Trophoblast cell (in vitro differentiated cells and primary cell): Measurements from ENCODE around the gene FAM131C.

ENCODE experiments used
- DNase-seq, 2 donors: peaks; one replicate each; pipeline ENCODE4 v3.0.0-alpha.2; 2016
- H2AFZ ChIP-seq: 2 replicates; pipeline ENCODE4 v1.6.1; 2013; ENCODE audit warnings: low read length, moderate library complexity, mild to moderate bottlenecking; ENCODE audit not compliant: insufficient read depth, poor library complexity
- H2AK5ac ChIP-seq: 2 replicates; pipeline ENCODE4 v1.6.1; 2013; ENCODE audit warnings: mild to moderate bottlenecking, low read length
- H2BK120ac ChIP-seq: 2 replicates; pipeline ENCODE4 v1.6.1; 2013; ENCODE audit warnings: low read length, mild to moderate bottlenecking, moderate library complexity; ENCODE audit not compliant: insufficient read depth, poor library complexity
- H2BK12ac ChIP-seq: 2 replicates; pipeline ENCODE4 v1.6.1; 2013; ENCODE audit warnings: mild to moderate bottlenecking, low read length, moderate library complexity
- H2BK5ac ChIP-seq: 2 replicates; pipeline ENCODE4 v1.6.1; 2013; ENCODE audit warnings: low read length, low read depth, moderate library complexity, mild to moderate bottlenecking; ENCODE audit not compliant: poor library complexity
- H3K14ac ChIP-seq: 2 replicates; pipeline ENCODE4 v1.6.1; 2013; ENCODE audit warnings: mild to moderate bottlenecking, low read length
- H3K18ac ChIP-seq: 2 replicates; pipeline ENCODE4 v1.6.1; 2013; ENCODE audit warnings: mild to moderate bottlenecking, low read length
- H3K23ac ChIP-seq: 2 replicates; pipeline ENCODE4 v1.6.1; 2013; ENCODE audit warnings: low read length
- H3K27ac ChIP-seq: 2 replicates; pipeline ENCODE4 v1.5.1; 2013; ENCODE audit warnings: low read depth, mild to moderate bottlenecking, inconsistent platforms, low read length, moderate library complexity
- H3K27me3 ChIP-seq: 2 replicates; pipeline ENCODE4 v1.6.1; 2013; ENCODE audit warnings: inconsistent platforms, mild to moderate bottlenecking, low read length, moderate library complexity; ENCODE audit not compliant: insufficient read depth
- H3K36me3 ChIP-seq, 2 experiments: 1 replicate in 1 of 2; 2 replicates in 1 of 2; pipeline ENCODE4 v1.6.1; 2013; ENCODE audit warnings: low read length in 2 of 2, mild to moderate bottlenecking in 2 of 2, moderate library complexity in 1 of 2; ENCODE audit not compliant: insufficient read depth in 2 of 2, control insufficient read depth in 1 of 2
- H3K4ac ChIP-seq: 2 replicates; pipeline ENCODE4 v1.6.1; 2013; ENCODE audit warnings: low read depth, mild to moderate bottlenecking, low read length, moderate library complexity
- H3K4me1 ChIP-seq, 2 experiments: 1 replicate in 1 of 2; 2 replicates in 1 of 2; pipeline ENCODE4 v1.6.1; 2013; ENCODE audit warnings: low read length in 2 of 2, mild to moderate bottlenecking in 2 of 2, moderate library complexity in 1 of 2; ENCODE audit not compliant: insufficient read depth in 2 of 2, control insufficient read depth in 1 of 2
- H3K4me2 ChIP-seq: 2 replicates; pipeline ENCODE4 v1.6.1; 2013; ENCODE audit warnings: inconsistent platforms, mild to moderate bottlenecking, low read length, moderate library complexity
- H3K4me3 ChIP-seq: 2 replicates; pipeline ENCODE4 v1.5.1; 2013; ENCODE audit warnings: mild to moderate bottlenecking, low read depth, low read length, inconsistent platforms
- H3K79me1 ChIP-seq: one replicate; pipeline ENCODE4 v1.6.1; 2013; ENCODE audit warnings: low read length
- H3K79me2 ChIP-seq: 2 replicates; pipeline ENCODE4 v1.6.1; 2013; ENCODE audit warnings: low read length, mild to moderate bottlenecking; ENCODE audit not compliant: control insufficient read depth, insufficient read depth, poor library complexity
- H3K9ac ChIP-seq: 2 replicates; pipeline ENCODE4 v1.6.1; 2013; ENCODE audit warnings: mild to moderate bottlenecking, low read length
- H3K9me3 ChIP-seq: 2 replicates; pipeline ENCODE4 v1.6.1; 2013; ENCODE audit warnings: low read depth, mild to moderate bottlenecking, control low read depth, inconsistent platforms, low read length; ENCODE audit not compliant: insufficient read depth
- H4K12ac ChIP-seq: 2 replicates; pipeline ENCODE4 v1.6.1; 2013; ENCODE audit warnings: low read depth, mild to moderate bottlenecking, low read length, moderate library complexity
- H4K8ac ChIP-seq: 2 replicates; pipeline ENCODE4 v1.6.1; 2013; ENCODE audit warnings: low read depth, mild to moderate bottlenecking, low read length, moderate library complexity
- H4K91ac ChIP-seq: one replicate; pipeline ENCODE4 v1.6.1; 2013; ENCODE audit warnings: low read depth, mild to moderate bottlenecking, low read length, moderate library complexity
- WGBS: extraction: QIAGEN DNeasy Blood & Tissue Kit; methylation state at CpG from one replicate; pipeline ENCODE4 v1.1.7; 2013; ENCODE audit warnings: missing lambda C conversion rate; ENCODE audit not compliant: insufficient read length, insufficient coverage; ENCODE audit errors: extremely low coverage; 5-methylcytosine and 5-hydroxymethylcytosine counted together

Gene FAM131C

GRCh38 chr1:16115468-16115983 is 42.1 kb upstream of the FAM131C start:
- no peaks in the 10 kb centered on the region for H3K27me3 ChIP-seq
- no peak overlapping the region for H3K4me2 ChIP-seq
- no peak overlapping the region for H3K9ac ChIP-seq
- no peak overlapping the region for H3K27ac ChIP-seq
- H3K4me1 ChIP-seq, result peaks cover 15 to 26% of the 10 kb centered on the region in 2 experiments
- no peak overlapping the region for H2BK120ac ChIP-seq
- H3K4ac ChIP-seq, result no peak overlapping the region
- H3K36me3 ChIP-seq, result no peaks in the 10 kb centered on the region
- no peak overlapping the region for H3K4me3 ChIP-seq
- no peak overlapping the region for H3K23ac ChIP-seq
- no peak overlapping the region for H2AK5ac ChIP-seq
- H2BK12ac ChIP-seq, result peak overlapping the region; percentile 24
- no peak overlapping the region for H2BK5ac ChIP-seq
- H3K79me1 ChIP-seq, result peaks cover 5% of the 10 kb centered on the region
- H3K18ac ChIP-seq, result no peak overlapping the region
- no peak overlapping the region for H4K12ac ChIP-seq
- no peak overlapping the region for H4K91ac ChIP-seq
- no peak overlapping the region for H2AFZ ChIP-seq
- DNase-seq, result no peak
- H3K9me3 ChIP-seq, result peaks cover 2% of the 10 kb centered on the region
- no peak overlapping the region for H4K8ac ChIP-seq
- no peaks in the 10 kb centered on the region for H3K79me2 ChIP-seq
- WGBS, result no CpG with 5 or more reads among the region's 6 CpGs
- H3K14ac ChIP-seq, result no peak overlapping the region

- H4K91ac ChIP-seq, result no peak overlapping the region
Measured at GRCh38 chr1:16114527-16115467, 41.3 kb upstream of the FAM131C start.

GRCh38 chr1:16112596-16113555 is 39.4 kb upstream of the FAM131C start:
- Histone ChIP-seq H2BK120ac (no peak overlapping the region), H3K27me3 (no peaks in the 10 kb centered on the region), H3K27ac (no peak overlapping the region), H2AK5ac (no peak overlapping the region), H3K18ac (no peak overlapping the region), H4K8ac (no peak overlapping the region), H2AFZ (no peak overlapping the region), H3K4ac (no peak overlapping the region), H3K4me1 (peaks cover 15 to 26% of the 10 kb centered on the region in 2 experiments), H3K36me3 (no peaks in the 10 kb centered on the region), H3K14ac (no peak overlapping the region), H3K4me3 (no peak overlapping the region), H3K23ac (no peak overlapping the region), H3K79me2 (no peaks in the 10 kb centered on the region), H2BK12ac (no peak overlapping the region), H4K12ac (no peak overlapping the region), H2BK5ac (no peak overlapping the region), H3K9ac (no peak overlapping the region), H3K4me2 (peak overlapping the region; percentile 11), H3K9me3 (peaks cover 7% of the 10 kb centered on the region), H4K91ac (no peak overlapping the region), H3K79me1 (peaks cover 5% of the 10 kb centered on the region)
- no peak for DNase-seq
- no CpG with 5 or more reads among the region's 14 CpGs for WGBS

More at GRCh38 chr1:16114527-16115467, 41.3 kb upstream of the FAM131C start:
- Histone ChIP-seq H3K18ac (no peak overlapping the region), H3K27ac (no peak overlapping the region), H3K4me1 (peaks cover 15 to 26% of the 10 kb centered on the region in 2 experiments), H2AFZ (no peak overlapping the region), H3K9ac (no peak overlapping the region), H3K23ac (no peak overlapping the region), H3K4me3 (no peak overlapping the region), H2BK5ac (no peak overlapping the region), H4K8ac (no peak overlapping the region), H2BK120ac (no peak overlapping the region), H3K79me1 (peaks cover 5% of the 10 kb centered on the region), H3K36me3 (no peaks in the 10 kb centered on the region), H3K79me2 (no peaks in the 10 kb centered on the region), H3K4me2 (no peak overlapping the region), H4K12ac (no peak overlapping the region), H3K14ac (no peak overlapping the region), H2AK5ac (no peak overlapping the region), H3K4ac (no peak overlapping the region), H2BK12ac (peak overlapping the region; percentile 12), H3K9me3 (no peaks in the 10 kb centered on the region), H3K27me3 (no peaks in the 10 kb centered on the region)
- no CpG with 5 or more reads among the region's 23 CpGs for WGBS
- no peak for DNase-seq
